ENCODE data around the gene CCNK.

DNA sequence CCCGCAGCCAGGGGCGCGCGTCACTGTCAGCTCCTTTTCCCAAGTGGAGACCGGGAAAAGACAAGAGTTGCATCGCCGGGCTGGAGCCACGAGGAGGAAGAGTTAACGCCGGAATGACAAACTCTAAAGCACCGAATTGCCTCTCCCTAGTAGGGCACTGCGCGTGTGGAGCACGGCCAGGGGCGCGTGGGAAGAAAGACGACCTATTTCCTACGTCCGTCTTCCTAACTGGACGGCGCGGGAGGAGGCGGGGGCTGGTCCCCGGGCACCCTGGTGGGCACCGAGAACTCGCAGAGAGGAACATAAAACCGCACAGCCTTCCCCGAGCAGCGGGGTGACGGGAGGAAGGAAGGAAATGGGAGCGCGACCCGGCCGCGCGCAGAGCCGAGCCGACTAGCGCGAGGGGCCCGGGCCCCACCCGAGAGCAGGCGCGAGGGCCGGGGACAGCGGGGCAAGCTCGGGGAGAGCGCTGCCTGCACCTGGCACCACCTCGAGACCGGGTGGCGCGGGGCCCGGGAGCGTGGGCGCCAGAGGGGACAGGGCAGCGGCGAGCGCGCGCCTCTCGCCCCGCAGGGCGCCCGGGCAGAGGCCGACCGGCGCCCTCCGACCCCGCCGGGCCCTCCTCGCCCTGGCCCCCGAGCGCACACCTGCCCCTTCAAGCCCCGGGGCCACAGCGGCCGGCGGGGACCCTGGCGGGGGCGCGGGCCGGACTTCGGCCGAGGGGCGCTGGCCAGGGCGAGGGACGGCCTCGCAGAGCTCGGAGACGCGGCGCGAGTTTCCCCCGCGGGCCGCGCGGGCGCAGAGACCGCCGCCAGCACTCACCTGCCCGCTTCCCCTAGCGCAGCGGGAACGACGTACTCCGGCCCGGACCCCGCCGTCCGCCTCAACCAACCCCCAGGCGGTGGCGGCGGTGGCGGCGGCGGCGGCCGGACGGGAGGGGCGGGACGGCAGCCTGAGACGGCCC lies 1.0 kb upstream of the CCNK start, which contains the start of gene SETD3:
- TF ChIP-seq CTCF (IDR thresholded peaks at IDR 0.05; ENCODE audit: insufficient read depth, low read length, poor library complexity, severe bottlenecking) (no peak), EZH2phosphoT487 (conservative IDR thresholded peaks at IDR 0.05; ENCODE audit: low read length) (no peak)

Data from SU-DHL-6 (cell line).